ENCODE results near the gene VRK3. TPM values are rescaled to one million over a fixed set of nuclear protein-coding genes. Genes with fewer than 3 reads are reported as not detected.

VRK3 gene
- total RNA-seq, 1 experiment from 2014 or later = 62.5 TPM

DNA sequence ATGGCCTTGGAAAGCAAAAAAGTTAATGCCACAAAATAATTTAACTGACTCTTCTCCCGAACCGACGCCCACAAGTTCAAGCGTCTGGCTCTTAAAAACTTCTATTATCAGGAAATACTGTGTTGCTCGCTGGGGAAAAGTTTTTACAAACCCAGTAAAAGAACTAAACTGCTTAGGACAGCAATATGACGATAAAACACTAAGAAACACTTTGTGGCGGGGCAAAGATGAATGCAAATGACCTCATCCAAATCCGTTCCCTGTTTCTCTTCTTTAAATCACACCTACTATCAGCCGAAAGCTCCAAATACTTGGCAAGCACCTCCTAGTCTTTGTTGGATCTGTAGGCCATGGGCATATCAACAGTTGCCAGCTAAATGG, 69.1 kb downstream of the VRK3 start:
- H4K20me1 ChIP-seq (ENCODE audit: insufficient read depth) = no peaks in the 10 kb centered on the region
- no peaks in the 10 kb centered on the region for H3K36me3 ChIP-seq (ENCODE audit: low read depth)
- no peak for DNase-seq
- peaks cover 36% of the 10 kb centered on the region for H3K4me1 ChIP-seq (replicated peaks; ENCODE audit: insufficient read depth)
- intact Hi-C loops (cut with micrococcal nuclease; ENCODE audit: unreplicated experiment) = no loop called here
- no peaks in the 10 kb centered on the region for H3K79me2 ChIP-seq (ENCODE audit: low read depth)
- H3K9me2 ChIP-seq (ENCODE audit: insufficient read depth) = no peaks in the 10 kb centered on the region
- H3K27me3 ChIP-seq (ENCODE audit: insufficient read depth, low read depth) = peaks cover 10% of the 10 kb centered on the region
- no peak overlapping the region for H3K4me2 ChIP-seq
- BruUV-seq (replicated peaks) = no TSS peak
- H3K27ac ChIP-seq = no peak overlapping the region
- POLR2A ChIA-PET (ENCODE audit: unreplicated experiment) = no interaction called here
- H2AFZ ChIP-seq = no peak overlapping the region
- peaks cover 16% of the 10 kb centered on the region for H3F3A ChIP-seq (ENCODE audit: insufficient read depth, low read depth)
- H3K4me3 ChIP-seq = no peak overlapping the region
- CTCF ChIA-PET = no interaction called here
- TF ChIP-seq, protein P1, sequence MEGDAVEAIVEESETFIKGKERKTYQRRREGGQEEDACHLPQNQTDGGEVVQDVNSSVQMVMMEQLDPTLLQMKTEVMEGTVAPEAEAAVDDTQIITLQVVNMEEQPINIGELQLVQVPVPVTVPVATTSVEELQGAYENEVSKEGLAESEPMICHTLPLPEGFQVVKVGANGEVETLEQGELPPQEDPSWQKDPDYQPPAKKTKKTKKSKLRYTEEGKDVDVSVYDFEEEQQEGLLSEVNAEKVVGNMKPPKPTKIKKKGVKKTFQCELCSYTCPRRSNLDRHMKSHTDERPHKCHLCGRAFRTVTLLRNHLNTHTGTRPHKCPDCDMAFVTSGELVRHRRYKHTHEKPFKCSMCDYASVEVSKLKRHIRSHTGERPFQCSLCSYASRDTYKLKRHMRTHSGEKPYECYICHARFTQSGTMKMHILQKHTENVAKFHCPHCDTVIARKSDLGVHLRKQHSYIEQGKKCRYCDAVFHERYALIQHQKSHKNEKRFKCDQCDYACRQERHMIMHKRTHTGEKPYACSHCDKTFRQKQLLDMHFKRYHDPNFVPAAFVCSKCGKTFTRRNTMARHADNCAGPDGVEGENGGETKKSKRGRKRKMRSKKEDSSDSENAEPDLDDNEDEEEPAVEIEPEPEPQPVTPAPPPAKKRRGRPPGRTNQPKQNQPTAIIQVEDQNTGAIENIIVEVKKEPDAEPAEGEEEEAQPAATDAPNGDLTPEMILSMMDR (conservative IDR thresholded peaks at IDR 0.05) = no peak
- TF ChIP-seq EZH2 (IDR thresholded peaks at IDR 0.05; ENCODE audit: low read depth) = no peak
- H3K9me3 ChIP-seq (ENCODE audit: insufficient read depth, low read depth) = no peaks in the 10 kb centered on the region

GRCh38 chr19:49954933-49955332, 70.2 kb downstream of the VRK3 start:
- Histone ChIP-seq H3F3A (ENCODE audit: insufficient read depth, low read depth) (peaks cover 16% of the 10 kb centered on the region), H3K9me3 (ENCODE audit: insufficient read depth, low read depth) (no peaks in the 10 kb centered on the region), H4K20me1 (ENCODE audit: insufficient read depth) (no peaks in the 10 kb centered on the region), H3K79me2 (ENCODE audit: low read depth) (no peaks in the 10 kb centered on the region), H3K27me3 (ENCODE audit: insufficient read depth, low read depth) (peaks cover 7% of the 10 kb centered on the region), H3K36me3 (ENCODE audit: low read depth) (no peaks in the 10 kb centered on the region), H3K27ac (peak overlapping the region; percentile 61; the same call in 1 of the 2 replicates), H2AFZ (no peak overlapping the region), H3K4me3 (peak overlapping the region; percentile 36; the same call in 1 of the 2 replicates), H3K4me1 (replicated peaks; ENCODE audit: insufficient read depth) (peaks cover 36% of the 10 kb centered on the region), H3K9me2 (ENCODE audit: insufficient read depth) (no peaks in the 10 kb centered on the region), H3K4me2 (peak overlapping the region; percentile 80)
- no TSS peak for BruUV-seq (replicated peaks)
- ChIA-PET POLR2A (ENCODE audit: unreplicated experiment) (interaction anchor here (0.5 to 0.6 kb wide), 2 partner anchors 20 to 43 kb away, joined by 3 to 19 read pairs; no protein-coding TSS in a partner anchor), CTCF (interaction anchor here (0.6 to 1.2 kb wide), 3 partner anchors 71 to 468 kb away, joined by 3 to 14 read pairs (median 3); partner anchors contain the start of gene ZNF473)
- DNase-seq = no peak
- intact Hi-C loops (cut with micrococcal nuclease; ENCODE audit: unreplicated experiment) = no loop called here
- TF ChIP-seq, protein P1 (conservative IDR thresholded peaks at IDR 0.05) = no peak
- no peak for TF ChIP-seq EZH2 (IDR thresholded peaks at IDR 0.05; ENCODE audit: low read depth)

GRCh38 chr19:49954092-49954829, 70.9 kb downstream of the VRK3 start:
- H2AFZ ChIP-seq = peak overlapping the region; percentile 69
- POLR2A ChIA-PET (ENCODE audit: unreplicated experiment) = interaction anchor here (0.5 to 0.6 kb wide), 6 partner anchors 20 to 897 kb away, joined by 3 to 28 read pairs (median 3); no protein-coding TSS in a partner anchor
- peak; percentile 31 to 81 for DNase-seq

More at GRCh38 chr19:49954092-49954829, 70.9 kb downstream of the VRK3 start:
- intact Hi-C loops (cut with micrococcal nuclease; ENCODE audit: unreplicated experiment) = no loop called here
- Histone ChIP-seq H3K9me3 (ENCODE audit: insufficient read depth, low read depth) (no peaks in the 10 kb centered on the region), H3K36me3 (ENCODE audit: low read depth) (no peaks in the 10 kb centered on the region), H3K4me1 (replicated peaks; ENCODE audit: insufficient read depth) (peaks cover 36% of the 10 kb centered on the region), H3K4me2 (peak overlapping the region; percentile 80), H3K27me3 (ENCODE audit: insufficient read depth, low read depth) (peaks cover 7% of the 10 kb centered on the region), H3K79me2 (ENCODE audit: low read depth) (no peaks in the 10 kb centered on the region), H3K4me3 (peak overlapping the region; percentile 36; the same call in 1 of the 2 replicates), H3F3A (ENCODE audit: insufficient read depth, low read depth) (peaks cover 16% of the 10 kb centered on the region), H3K9me2 (ENCODE audit: insufficient read depth) (no peaks in the 10 kb centered on the region), H4K20me1 (ENCODE audit: insufficient read depth) (no peaks in the 10 kb centered on the region), H3K27ac (peak overlapping the region; percentile 61)
- TF ChIP-seq EZH2 (IDR thresholded peaks at IDR 0.05; ENCODE audit: low read depth) = no peak
- TF ChIP-seq, protein P1 (conservative IDR thresholded peaks at IDR 0.05) = no peak
- CTCF ChIA-PET = interaction anchor here (0.6 to 1.2 kb wide), 5 partner anchors 15 to 1201 kb away, joined by 3 to 15 read pairs (median 3); partner anchors contain the start of gene ZNF473
- BruUV-seq (replicated peaks) = no TSS peak

Data from PC-9 (cell line).